GM21576 (cell line): ENCODE data around the gene JMJD1C.
A peak's percentile ranks its signal among the peaks of the same experiment; 100 is the strongest.
"Not testable (repeated sequence)": the region's sequence is repeated elsewhere in the genome, so short reads cannot be mapped to it uniquely, and the experiment has no call there.

Experiments
- ATAC-seq: cut with Tn5 transposase; IDR thresholded peaks from one replicate; pipeline ENCODE4 v1.9.1; 2021; ENCODE audit warnings: mild to moderate bottlenecking, moderate library complexity; ENCODE audit not compliant: unreplicated experiment

JMJD1C gene

GRCh38 chr10:63465293-63466143 lies at the start of gene JMJD1C:
Gene JMJD1C (minus strand): TSS chr10:63465977. CDS start chr10:63465662, 315 bp downstream.
- ATAC-seq: peak; percentile 61

GRCh38 chr10:63515002-63515763 lies 49.4 kb upstream of the JMJD1C start:
- ATAC-seq: no peak

DNA sequence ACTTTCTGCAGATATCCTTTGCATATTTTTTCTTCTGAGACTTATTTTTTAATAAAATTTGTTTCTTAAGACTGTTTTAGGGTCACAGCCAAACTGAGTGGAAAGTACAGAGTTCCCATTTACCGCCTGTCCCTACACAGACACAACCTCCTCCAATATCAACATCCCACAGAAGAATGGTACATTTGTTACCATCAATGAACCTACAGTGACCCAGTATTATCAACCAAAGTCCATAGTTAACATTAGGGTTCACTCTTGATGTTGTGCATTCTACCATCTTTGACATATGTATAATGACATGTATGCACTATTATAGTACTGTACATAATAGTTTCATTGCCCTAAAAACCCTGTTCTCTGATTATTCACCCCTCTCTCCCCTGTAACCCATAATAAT lies 40.8 kb upstream of the JMJD1C start:
- no peak for ATAC-seq

GRCh38 chr10:63505562-63505961 lies 39.8 kb upstream of the JMJD1C start:
- ATAC-seq: no peak

- ATAC-seq: no peak
Observed at GRCh38 chr10:63504145-63504881, 38.5 kb upstream of the JMJD1C start.

- no peak for ATAC-seq
Observed at GRCh38 chr10:63503395-63503794, 37.6 kb upstream of the JMJD1C start.

DNA sequence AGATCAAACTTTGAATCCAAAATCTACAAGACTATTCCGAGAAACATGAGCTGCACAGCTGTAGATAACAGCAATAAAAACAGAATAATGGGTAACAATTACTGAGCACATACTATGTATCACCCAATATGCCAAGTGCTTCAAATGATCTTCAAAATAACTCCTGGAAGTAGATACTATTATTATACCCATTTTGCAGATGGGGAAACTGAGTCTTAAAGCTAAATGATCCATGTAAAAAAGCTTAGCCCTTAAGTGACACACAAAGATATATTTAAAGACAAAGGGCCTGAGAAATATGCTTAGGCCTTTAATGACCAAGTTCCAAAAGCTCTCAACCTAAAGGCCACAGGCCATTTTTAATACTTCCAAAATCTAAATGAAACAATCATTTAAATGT lies 37.1 kb upstream of the JMJD1C start:
- no peak for ATAC-seq

- ATAC-seq: no peak
Observed at GRCh38 chr10:63501954-63502353, 36.2 kb upstream of the JMJD1C start.

DNA sequence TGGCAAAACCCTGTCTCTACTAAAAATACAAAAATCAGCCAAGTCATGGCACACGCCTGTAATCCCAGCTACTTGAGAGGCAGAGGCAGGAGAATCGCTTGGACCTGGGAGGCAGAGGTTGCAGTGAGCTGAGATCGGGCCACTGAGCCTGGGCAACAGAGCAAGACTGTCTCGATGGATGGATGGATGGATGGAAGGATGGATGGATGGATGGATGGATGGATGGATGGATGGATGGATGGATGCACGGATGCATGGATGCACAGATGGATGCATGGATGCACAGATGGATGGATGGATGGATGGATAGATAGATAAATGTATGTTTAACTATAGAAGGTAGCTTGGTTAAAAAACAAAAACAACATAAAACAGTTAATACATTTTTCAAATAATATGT lies 34.8 kb upstream of the JMJD1C start:
- ATAC-seq: not testable (repeated sequence)

GRCh38 chr10:63498665-63499064 lies 32.9 kb upstream of the JMJD1C start:
- ATAC-seq: no peak

GRCh38 chr10:63497321-63497720 lies 31.5 kb upstream of the JMJD1C start:
- no peak for ATAC-seq

GRCh38 chr10:63496561-63496960 lies 30.8 kb upstream of the JMJD1C start:
- ATAC-seq: no peak

- ATAC-seq: no peak
Observed at GRCh38 chr10:63494951-63495350, 29.2 kb upstream of the JMJD1C start.

DNA sequence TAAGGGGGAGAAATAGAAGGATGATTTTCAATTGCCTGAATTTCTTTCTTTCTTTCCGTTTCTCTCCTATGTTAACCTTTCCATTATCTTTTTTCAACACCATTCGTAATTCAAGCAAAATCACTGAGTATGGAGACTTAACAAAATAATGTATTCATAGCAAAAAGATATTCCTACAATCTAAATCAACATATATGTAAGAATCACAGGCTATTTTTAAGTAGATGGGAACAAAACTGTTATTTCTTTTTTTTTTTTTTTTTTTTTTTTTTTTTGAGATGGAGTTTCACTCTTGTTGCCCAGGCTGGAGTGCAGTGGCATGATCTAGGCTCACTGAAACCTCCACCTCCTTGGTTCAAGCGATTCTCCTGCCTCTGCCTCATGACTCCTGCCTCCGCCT lies 27.2 kb upstream of the JMJD1C start:
- ATAC-seq: no peak

- ATAC-seq: not testable (repeated sequence)
Observed at GRCh38 chr10:63492317-63492690, 26.5 kb upstream of the JMJD1C start.

- no peak for ATAC-seq
Observed at GRCh38 chr10:63491588-63492316, 26.0 kb upstream of the JMJD1C start.

DNA sequence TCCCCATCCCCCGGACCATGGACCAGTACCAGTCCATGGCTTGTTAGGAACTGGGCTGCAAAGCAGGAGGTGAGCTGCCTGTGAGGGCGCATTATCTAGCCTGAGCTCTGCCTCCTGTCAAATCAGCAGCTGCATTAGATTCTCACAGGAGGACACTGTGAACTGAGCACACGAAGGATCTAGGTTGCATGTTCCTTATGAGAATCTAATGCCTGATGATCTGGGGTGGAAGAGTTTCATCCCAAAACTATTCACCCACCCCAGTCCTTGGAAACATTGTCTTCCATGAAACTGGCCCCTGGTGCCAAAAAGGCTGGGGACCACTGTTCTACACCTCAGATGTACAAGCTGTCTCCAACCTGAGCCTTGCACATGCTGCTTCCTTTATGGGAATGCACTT lies 24.1 kb upstream of the JMJD1C start:
- ATAC-seq: no peak

- ATAC-seq: no peak
Observed at GRCh38 chr10:63487990-63488389, 22.2 kb upstream of the JMJD1C start.

- ATAC-seq: no peak
Observed at GRCh38 chr10:63483983-63484382, 18.2 kb upstream of the JMJD1C start.

DNA sequence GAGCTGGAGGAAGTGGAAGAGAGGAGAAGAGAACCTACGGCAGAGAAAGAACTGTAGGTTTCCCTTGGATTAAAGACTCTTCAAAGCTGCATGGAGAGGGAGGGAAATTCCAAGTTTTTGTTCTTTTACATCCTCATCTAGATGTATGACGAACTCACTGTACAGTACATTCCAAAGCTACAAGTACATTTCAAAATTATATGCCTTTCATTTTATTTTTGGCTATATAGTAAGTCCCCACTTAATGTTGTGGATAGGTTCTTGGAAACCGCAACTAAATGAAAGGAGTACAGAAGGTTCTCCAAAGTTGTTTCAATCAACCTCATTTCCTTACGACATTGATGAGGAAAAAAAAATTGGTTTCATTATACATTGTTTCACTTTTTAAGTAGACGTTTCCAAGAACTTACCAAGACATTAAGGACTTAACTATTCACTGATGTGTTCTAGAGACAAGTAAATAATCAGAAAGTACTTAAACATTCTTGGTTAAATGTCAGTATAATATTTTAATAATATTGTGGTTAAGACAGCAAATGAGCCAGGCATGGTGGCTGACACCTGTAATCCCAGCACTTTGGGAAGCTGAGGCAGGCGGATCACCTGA lies 16.1 kb upstream of the JMJD1C start:
- ATAC-seq: no peak
